Measurements from ENCODE around the gene KDM6A. TPM values are rescaled to one million over a fixed set of nuclear protein-coding genes. Genes with fewer than 3 reads are reported as not detected.

Gene KDM6A
- total and polyA plus RNA-seq, 2 experiments from 2014 or later: 52.6 to 80.7 TPM

DNA sequence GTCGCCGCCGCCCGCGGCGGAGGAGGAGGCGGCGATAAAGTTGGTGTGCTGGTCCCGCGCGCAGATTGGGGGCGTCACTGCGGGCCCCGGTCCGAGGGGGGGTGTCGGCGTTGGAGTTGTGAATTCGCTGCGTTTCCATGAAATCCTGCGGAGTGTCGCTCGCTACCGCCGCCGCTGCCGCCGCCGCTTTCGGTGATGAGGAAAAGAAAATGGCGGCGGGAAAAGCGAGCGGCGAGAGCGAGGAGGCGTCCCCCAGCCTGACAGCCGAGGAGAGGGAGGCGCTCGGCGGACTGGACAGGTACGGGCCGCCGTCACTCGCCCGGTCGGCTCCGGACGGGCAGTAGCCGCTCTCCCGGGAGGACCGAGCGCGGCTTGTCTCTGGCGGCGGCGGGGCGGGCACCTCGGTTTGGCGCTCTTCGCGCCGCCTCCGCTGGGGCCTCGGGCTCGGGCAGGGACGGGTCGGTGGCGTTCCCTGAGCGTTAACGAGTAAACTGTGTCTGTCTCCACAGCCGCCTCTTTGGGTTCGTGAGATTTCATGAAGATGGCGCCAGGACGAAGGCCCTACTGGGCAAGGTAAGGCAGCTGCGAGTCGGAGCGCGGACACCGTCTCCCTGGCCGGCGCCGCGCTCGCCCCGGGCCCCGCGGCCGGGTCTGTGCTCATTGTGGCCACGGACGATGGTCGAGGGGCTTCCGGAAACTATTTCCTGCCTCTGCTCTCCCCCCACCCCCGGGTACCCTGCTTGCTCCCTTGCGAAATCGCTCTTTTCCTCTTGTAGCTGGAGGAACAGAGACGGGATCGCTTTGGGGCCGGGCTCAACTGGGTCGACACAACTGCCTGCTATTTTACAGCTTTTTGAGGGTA lies 658 bp downstream of the KDM6A start:
- H3K27me3 ChIP-seq: no peaks in the 10 kb centered on the region
- peak; percentile 55 to 58 for DNase-seq (ENCODE audit: low read depth in 1 of 2, low spot score in 1 of 2)
- H3K27ac ChIP-seq: peak overlapping the region; percentile 99
- H3K4me3 ChIP-seq: peak overlapping the region; percentile 90
- no peaks in the 10 kb centered on the region for H3K9me3 ChIP-seq (ENCODE audit: low read depth)
- no peaks in the 10 kb centered on the region for H3K4me1 ChIP-seq (ENCODE audit: low read depth)
- no peaks in the 10 kb centered on the region for H3K36me3 ChIP-seq
- TF ChIP-seq CTCF (IDR thresholded peaks at IDR 0.05; ENCODE audit: low read depth, low read length): no peak

GRCh38 chrX:44874420-44875184 lies 1.6 kb downstream of the KDM6A start:
- Histone ChIP-seq H3K4me3 (peak overlapping the region; percentile 90), H3K9me3 (ENCODE audit: low read depth) (no peaks in the 10 kb centered on the region), H3K27ac (peak overlapping the region; percentile 99), H3K27me3 (no peaks in the 10 kb centered on the region), H3K36me3 (no peaks in the 10 kb centered on the region), H3K4me1 (ENCODE audit: low read depth) (no peaks in the 10 kb centered on the region)
- peak; percentile 28 to 35 for DNase-seq (ENCODE audit: low read depth in 1 of 2, low spot score in 1 of 2)
- no peak for TF ChIP-seq CTCF (IDR thresholded peaks at IDR 0.05; ENCODE audit: low read depth, low read length)

DNA sequence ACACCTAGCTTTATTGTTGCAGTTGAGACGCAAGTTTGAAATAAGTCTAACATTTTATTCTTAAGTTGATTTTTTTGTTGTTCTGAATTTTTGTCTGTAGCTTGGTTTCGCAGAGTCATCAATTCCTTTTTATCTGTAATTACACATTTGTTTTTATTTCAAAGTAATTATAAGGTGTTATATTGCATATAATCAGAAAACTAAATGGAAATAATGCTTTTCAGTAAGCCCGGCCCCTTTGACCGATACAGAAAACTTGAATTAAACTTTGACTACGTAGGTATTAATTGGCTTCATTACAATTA lies 2.1 kb downstream of the KDM6A start:
- Histone ChIP-seq H3K36me3 (no peaks in the 10 kb centered on the region), H3K4me3 (peak overlapping the region; percentile 90), H3K4me1 (ENCODE audit: low read depth) (no peaks in the 10 kb centered on the region), H3K27ac (no peak overlapping the region), H3K9me3 (ENCODE audit: low read depth) (no peaks in the 10 kb centered on the region), H3K27me3 (no peaks in the 10 kb centered on the region)
- no peak for DNase-seq (ENCODE audit: low read depth in 1 of 2, low spot score in 1 of 2)
- TF ChIP-seq CTCF (IDR thresholded peaks at IDR 0.05; ENCODE audit: low read depth, low read length): no peak

GRCh38 chrX:44876086-44876485 lies 3.1 kb downstream of the KDM6A start:
- no peak for TF ChIP-seq CTCF (IDR thresholded peaks at IDR 0.05; ENCODE audit: low read depth, low read length)
- Histone ChIP-seq H3K36me3 (no peaks in the 10 kb centered on the region), H3K27me3 (no peaks in the 10 kb centered on the region), H3K9me3 (ENCODE audit: low read depth) (no peaks in the 10 kb centered on the region), H3K4me1 (ENCODE audit: low read depth) (no peaks in the 10 kb centered on the region), H3K4me3 (peak overlapping the region; percentile 90), H3K27ac (no peak overlapping the region)
- no peak for DNase-seq (ENCODE audit: low read depth in 1 of 2, low spot score in 1 of 2)

DNA sequence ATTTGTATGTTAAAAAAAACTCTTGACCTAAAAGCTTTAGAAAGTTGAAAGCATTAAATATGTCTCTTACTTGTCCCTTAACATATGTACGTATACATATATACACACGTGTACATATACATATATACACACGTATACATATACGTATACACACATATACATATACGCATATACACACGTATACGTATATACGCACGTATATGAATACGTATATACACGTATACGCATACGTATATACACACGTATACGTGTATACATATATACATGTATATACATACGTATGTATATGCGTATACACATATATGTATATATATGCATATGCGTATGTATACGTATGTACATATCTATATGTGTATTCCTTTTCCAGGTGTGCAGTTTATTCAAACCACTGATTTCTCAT lies 3.8 kb downstream of the KDM6A start:
- Histone ChIP-seq H3K27ac (no peak overlapping the region), H3K27me3 (no peaks in the 10 kb centered on the region), H3K36me3 (no peaks in the 10 kb centered on the region), H3K4me1 (ENCODE audit: low read depth) (no peaks in the 10 kb centered on the region), H3K9me3 (ENCODE audit: low read depth) (no peaks in the 10 kb centered on the region), H3K4me3 (no peak overlapping the region)
- no peak for TF ChIP-seq CTCF (IDR thresholded peaks at IDR 0.05; ENCODE audit: low read depth, low read length)
- DNase-seq (ENCODE audit: low read depth in 1 of 2, low spot score in 1 of 2): no peak

Measured in cardiac muscle cell (in vitro differentiated cells and primary cell).